ENCODE results near the gene HMX1. TPM values are rescaled to one million over a fixed set of nuclear protein-coding genes. Genes with fewer than 3 reads are reported as not detected.

Gene HMX1
- total and polyA plus RNA-seq, 10 of the 15 experiments (the other 5 are each of a cell fraction or from before 2014, with no cell fraction given) = not detected

GRCh38 chr4:8838961-8839431 lies 32.6 kb downstream of the HMX1 start:
- ChIA-PET SMC1A (ENCODE audit: uncharacterized antibody, unreplicated experiment) (no interaction called here), POLR2A (no interaction called here), RAD21 (ENCODE audit: unreplicated experiment) (no interaction called here), CTCF (no interaction called here)
- Histone ChIP-seq H3K4me2 (ENCODE audit: control insufficient read depth, insufficient read depth) (no peak overlapping the region), H3K27ac (ENCODE audit: control insufficient read depth, insufficient read depth) (no peak overlapping the region), H4K20me1 (ENCODE audit: control insufficient read depth, insufficient read depth) (no peaks in the 10 kb centered on the region), H3K4me3 (no peak overlapping the region), H3K9me3 (replicated peaks; ENCODE audit: control insufficient read depth, insufficient read depth, low read length) (no peaks in the 10 kb centered on the region), H3K27me3 (replicated peaks in 1 of 2; ENCODE audit: control insufficient read depth in 2 of 2, insufficient read depth in 2 of 2, low read length in 1 of 2) (no peaks in the 10 kb centered on the region; a peak in 1 of 4 replicates), H3K79me2 (ENCODE audit: control insufficient read depth, insufficient read depth, low read length) (no peaks in the 10 kb centered on the region), H2AFZ (ENCODE audit: control insufficient read depth, low read depth, low read length) (no peak overlapping the region), H3K4me1 (ENCODE audit: control insufficient read depth, insufficient read depth, low read length) (no peaks in the 10 kb centered on the region), H3K9ac (ENCODE audit: control insufficient read depth, insufficient read depth, low read length) (no peak overlapping the region), H3K36me3 (ENCODE audit: control insufficient read depth in 2 of 2, insufficient read depth in 2 of 2, low read length in 1 of 2) (no peaks in the 10 kb centered on the region)
- ATAC-seq (no peak), DNase-seq (ENCODE audit: low read depth, low spot score) (no peak), FAIRE-seq (no peak)
- WGBS (ENCODE audit: insufficient coverage, insufficient replicate concordance, low lambda C conversion rate, missing lambda C conversion rate) = 47% methylated on average over 22 of the region's 22 CpGs
- BruUV-seq (replicated peaks) = no TSS peak
- TF ChIP-seq FOXM1 (IDR thresholded peaks at IDR 0.05; ENCODE audit: low read depth, low read length) (no peak), CHD2 (IDR thresholded peaks at IDR 0.05; ENCODE audit: borderline replicate concordance, low read depth, low read length) (no peak), IRF3 (IDR thresholded peaks at IDR 0.05) (no peak), TCF3 (IDR thresholded peaks at IDR 0.05; ENCODE audit: borderline replicate concordance, insufficient read depth, low read depth, low read length) (no peak)
- intact Hi-C loops (cut with micrococcal nuclease; ENCODE audit: unreplicated experiment) (no loop called here), in situ Hi-C loops (cut with MboI) (no loop called here)

DNA sequence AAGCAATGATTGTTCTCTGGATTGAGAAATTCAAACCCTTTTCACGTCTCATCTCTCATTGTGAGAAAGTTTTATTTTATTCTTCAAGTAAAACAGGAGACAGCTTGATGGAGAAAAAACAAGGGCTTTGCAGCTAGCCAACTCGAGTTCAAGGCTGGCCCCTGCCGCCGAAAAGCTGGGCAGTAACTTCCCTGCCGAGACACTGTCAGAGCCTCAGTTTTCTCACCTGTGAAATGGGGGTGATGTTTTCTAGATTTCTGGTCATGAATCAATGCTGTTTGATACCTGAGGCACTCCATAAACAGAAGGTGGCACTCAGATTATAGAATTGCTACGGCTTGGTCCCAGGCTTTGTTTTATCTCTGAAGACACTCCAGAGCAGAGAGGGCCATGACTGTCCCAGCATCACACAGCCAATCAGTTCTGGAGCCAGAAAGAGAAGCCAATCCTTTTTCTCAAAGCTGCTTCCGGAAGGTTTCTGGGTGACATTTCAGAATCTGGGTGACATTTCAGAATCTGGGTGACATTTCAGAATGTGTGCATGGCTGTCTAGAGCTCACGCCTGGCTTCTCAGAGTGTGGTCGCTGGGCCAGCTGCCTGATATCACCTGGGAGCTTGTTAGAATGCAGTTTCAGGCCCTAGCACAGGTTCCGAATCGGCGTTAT lies 33.2 kb downstream of the HMX1 start:
- FAIRE-seq (no peak), DNase-seq (ENCODE audit: low read depth, low spot score) (no peak), ATAC-seq (no peak)
- intact Hi-C loops (cut with micrococcal nuclease; ENCODE audit: unreplicated experiment) = no loop called here
- Histone ChIP-seq H3K27ac (ENCODE audit: control insufficient read depth, insufficient read depth) (no peak overlapping the region), H3K79me2 (ENCODE audit: control insufficient read depth, insufficient read depth, low read length) (no peaks in the 10 kb centered on the region), H3K36me3 (ENCODE audit: control insufficient read depth in 2 of 2, insufficient read depth in 2 of 2, low read length in 1 of 2) (no peaks in the 10 kb centered on the region), H3K9me3 (replicated peaks; ENCODE audit: control insufficient read depth, insufficient read depth, low read length) (no peaks in the 10 kb centered on the region), H2AFZ (ENCODE audit: control insufficient read depth, low read depth, low read length) (no peak overlapping the region), H3K9ac (ENCODE audit: control insufficient read depth, insufficient read depth, low read length) (no peak overlapping the region), H3K4me1 (ENCODE audit: control insufficient read depth, insufficient read depth, low read length) (no peaks in the 10 kb centered on the region), H3K4me3 (no peak overlapping the region), H3K27me3 (replicated peaks in 1 of 2; ENCODE audit: control insufficient read depth in 2 of 2, insufficient read depth in 2 of 2, low read length in 1 of 2) (no peaks in the 10 kb centered on the region; a peak in 1 of 4 replicates), H4K20me1 (ENCODE audit: control insufficient read depth, insufficient read depth) (no peaks in the 10 kb centered on the region), H3K4me2 (ENCODE audit: control insufficient read depth, insufficient read depth) (no peak overlapping the region)
- POLR2A ChIA-PET = no interaction called here
- 21% methylated on average over 12 of the region's 12 CpGs for WGBS (ENCODE audit: insufficient coverage, insufficient replicate concordance, low lambda C conversion rate, missing lambda C conversion rate)
- SMC1A ChIA-PET (ENCODE audit: uncharacterized antibody, unreplicated experiment) = no interaction called here
- RAD21 ChIA-PET (ENCODE audit: unreplicated experiment) = no interaction called here
- in situ Hi-C loops (cut with MboI) = no loop called here
- no TSS peak for BruUV-seq (replicated peaks)
- TF ChIP-seq RELA (IDR thresholded peaks at IDR 0.05; ENCODE audit: borderline replicate concordance, partially characterized antibody) (no peak), IRF3 (IDR thresholded peaks at IDR 0.05) (no peak)
- CTCF ChIA-PET = no interaction called here
